NCI-H1092 (cell line): ENCODE measurements around the gene CDH10.

Source experiments
- DNase-seq: peaks from one replicate; lab custom pipeline; 2025; lab: John Stamatoyannopoulos, UW

CDH10 gene

DNA sequence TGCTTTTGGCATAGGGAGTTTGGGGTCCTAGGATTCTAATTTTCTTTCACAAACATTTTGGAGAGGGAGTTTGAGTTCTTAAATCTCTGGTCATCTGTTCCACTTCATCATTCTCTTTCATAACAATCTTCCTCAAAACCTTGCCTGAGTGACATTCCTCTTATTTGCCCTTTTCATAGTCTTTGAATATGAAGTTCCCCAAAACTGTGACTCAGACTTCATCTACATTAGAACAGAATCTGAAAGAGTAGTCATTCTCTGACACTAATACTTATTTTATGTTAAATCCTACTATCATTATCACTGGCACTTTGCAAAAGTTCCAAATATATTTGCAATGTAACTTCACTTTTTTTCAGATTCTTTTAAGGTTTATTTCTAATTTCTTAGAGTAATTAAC, 163.8 kb downstream of the CDH10 start:
- DNase-seq, result no peak

DNA sequence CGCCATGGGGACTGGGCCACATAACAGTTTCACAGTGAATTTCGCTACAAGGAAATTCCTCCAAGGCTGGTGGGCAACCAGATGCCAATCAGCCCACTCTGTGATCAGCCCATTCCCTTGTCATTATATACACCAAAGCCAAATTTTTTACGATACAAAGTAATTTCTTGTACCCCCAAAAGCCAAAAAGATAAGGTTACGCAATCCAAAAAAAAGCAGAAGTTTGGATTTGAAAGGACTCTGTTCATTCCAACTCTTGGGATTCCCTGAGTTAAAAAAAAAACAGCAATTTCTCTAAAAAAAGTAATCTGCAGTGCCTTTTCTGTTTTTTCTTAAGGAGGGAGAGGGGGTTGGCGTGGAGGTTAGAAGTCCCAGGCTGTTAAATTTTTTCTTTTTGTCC, 166.8 kb downstream of the CDH10 start:
- no peak for DNase-seq

- DNase-seq, result no peak
These were observed 169.7 kb downstream of the CDH10 start for GRCh38 chr5:24475101-24475500.

GRCh38 chr5:24474685-24475084, 170.1 kb downstream of the CDH10 start:
- DNase-seq, result no peak

- no peak for DNase-seq
These were observed 172.3 kb downstream of the CDH10 start for GRCh38 chr5:24472518-24472917.

- peak; percentile 30 for DNase-seq
These were observed 200.4 kb downstream of the CDH10 start for GRCh38 chr5:24444414-24444813.

- no peak for DNase-seq
These were observed 205.3 kb downstream of the CDH10 start for GRCh38 chr5:24439465-24439864.
